ENCODE data around the gene PGGT1B. TPM values are rescaled to one million over a fixed set of nuclear protein-coding genes. Genes with fewer than 3 reads are reported as not detected.

The PGGT1B gene
- total RNA-seq, 1 experiment from 2014 or later, result 14.4 TPM

DNA sequence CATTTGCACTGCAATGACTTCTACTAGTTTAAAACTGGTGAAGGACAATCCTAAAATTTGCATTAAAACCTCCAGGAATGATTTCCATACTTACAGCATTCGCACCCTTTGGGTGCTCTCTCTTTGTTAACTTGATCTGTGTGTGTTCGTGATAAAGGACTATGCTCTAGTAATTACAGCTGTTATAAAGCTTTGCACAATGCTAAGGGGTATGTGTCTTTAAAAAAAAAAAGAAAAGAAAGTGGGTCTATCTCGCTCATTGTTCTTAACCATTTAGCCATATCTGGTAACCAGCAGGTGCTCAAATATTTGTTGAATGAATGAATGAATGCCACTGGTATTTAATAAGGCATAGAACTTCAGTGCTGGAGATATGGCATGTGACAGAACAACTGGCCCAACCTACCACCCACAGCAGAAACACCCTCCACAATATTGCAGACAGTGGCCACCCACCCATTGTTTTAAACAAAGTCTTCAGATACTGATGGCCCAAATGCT is 101.7 kb downstream of the PGGT1B start:
- ChIA-PET CTCF (no interaction called here), POLR2A (ENCODE audit: unreplicated experiment) (no interaction called here)
- no peaks in the 10 kb centered on the region for H3K9me3 ChIP-seq (ENCODE audit: low read length)
- H3F3A ChIP-seq (ENCODE audit: low read length, unreplicated experiment), result no peaks in the 10 kb centered on the region
- no peak overlapping the region for H3K9ac ChIP-seq (ENCODE audit: low read length)
- intact Hi-C loops (cut with micrococcal nuclease), result no loop called here
- H2AFZ ChIP-seq (ENCODE audit: low read length), result no peak overlapping the region
- H4K20me1 ChIP-seq (ENCODE audit: low read length), result no peaks in the 10 kb centered on the region
- H3K27me3 ChIP-seq (ENCODE audit: low read length), result peaks cover 35% of the 10 kb centered on the region
- no peaks in the 10 kb centered on the region for H3K4me1 ChIP-seq (ENCODE audit: insufficient read depth, low read length)
- no peak overlapping the region for H3K4me2 ChIP-seq (ENCODE audit: low read length)
- no TSS peak for BruUV-seq (replicated peaks)
- DNase-seq (no peak), ATAC-seq (no peak)
- no peak for TF ChIP-seq EZH2phosphoT487 (IDR thresholded peaks at IDR 0.05; ENCODE audit: borderline replicate concordance, low read length)
- no peak for TF ChIP-seq CTCF (conservative IDR thresholded peaks at IDR 0.05; ENCODE audit: low read depth, low read length)
- no peak overlapping the region for H3K4me3 ChIP-seq (ENCODE audit: low read length)
- H3K27ac ChIP-seq (ENCODE audit: low read length), result no peak overlapping the region
- H3K9me2 ChIP-seq (replicated peaks; ENCODE audit: low read length), result no peaks in the 10 kb centered on the region
- no peaks in the 10 kb centered on the region for H3K79me2 ChIP-seq (ENCODE audit: low read length)
- H3K36me3 ChIP-seq (ENCODE audit: low read depth, low read length), result no peaks in the 10 kb centered on the region

Other genes with a start within 250 kb of the PGGT1B start
- 0.15 TPM in 1 of 2 replicates, not detected in the other for gene TRIM36, start 93.0 kb downstream of the PGGT1B start, total RNA-seq (2014; rRNA removed)
- gene CCDC112, start 33.8 kb upstream of the PGGT1B start, total RNA-seq (2014; rRNA removed), result 6.9 and 7.2 TPM in 2 replicates

All from PC-3 (cell line).